ENCODE data around the gene TMEM207. TPM values are rescaled to one million over a fixed set of nuclear protein-coding genes. Genes with fewer than 3 reads are reported as not detected.

TMEM207 gene
- total RNA-seq, 1 experiment from 2014 or later: not detected

DNA sequence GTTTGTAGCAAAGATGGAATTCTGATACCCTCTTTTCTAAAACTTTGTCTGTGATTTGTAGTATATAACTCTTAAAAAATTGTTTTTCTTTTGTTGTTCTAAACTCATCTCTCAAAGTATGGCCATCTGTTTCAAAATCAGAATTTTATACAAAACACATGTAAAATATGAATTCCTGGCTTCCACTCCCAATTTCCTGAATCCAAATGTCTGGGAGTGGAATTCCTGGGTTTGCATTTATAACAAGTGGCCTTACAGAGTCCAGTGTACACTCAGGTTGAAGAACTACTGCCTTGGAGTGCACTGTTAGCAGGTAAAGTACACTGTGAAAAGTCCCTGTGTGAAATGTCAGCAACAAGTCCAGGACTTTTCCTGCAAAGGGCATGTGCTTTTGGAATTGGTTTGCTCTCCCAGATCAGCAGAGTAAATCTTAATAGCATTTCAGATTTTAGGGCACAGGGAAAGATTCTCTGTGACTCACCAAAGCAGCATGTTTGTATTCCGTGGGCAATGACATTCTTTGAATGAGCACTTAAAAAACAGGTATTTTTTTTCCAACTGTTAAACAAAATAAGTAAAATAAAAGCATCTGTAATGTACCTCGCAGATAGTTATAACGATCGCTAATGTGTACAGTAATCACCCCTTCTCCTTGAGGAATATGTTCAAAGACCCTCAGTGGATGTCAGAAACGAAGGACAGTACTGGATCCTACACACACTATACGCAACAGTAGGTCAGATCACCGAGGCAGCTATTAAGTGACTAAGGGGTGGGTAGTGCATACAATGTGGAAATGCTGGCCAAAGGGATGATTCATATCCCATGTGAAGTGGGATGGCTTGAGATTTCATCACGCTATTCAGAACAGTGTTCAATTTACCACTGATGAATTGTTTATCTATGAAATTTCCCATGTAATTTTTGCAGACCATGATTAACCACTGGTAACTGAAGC is 63.7 kb downstream of the TMEM207 start:
- DNase-seq (ENCODE audit: low spot score): peak; percentile 87

DNA sequence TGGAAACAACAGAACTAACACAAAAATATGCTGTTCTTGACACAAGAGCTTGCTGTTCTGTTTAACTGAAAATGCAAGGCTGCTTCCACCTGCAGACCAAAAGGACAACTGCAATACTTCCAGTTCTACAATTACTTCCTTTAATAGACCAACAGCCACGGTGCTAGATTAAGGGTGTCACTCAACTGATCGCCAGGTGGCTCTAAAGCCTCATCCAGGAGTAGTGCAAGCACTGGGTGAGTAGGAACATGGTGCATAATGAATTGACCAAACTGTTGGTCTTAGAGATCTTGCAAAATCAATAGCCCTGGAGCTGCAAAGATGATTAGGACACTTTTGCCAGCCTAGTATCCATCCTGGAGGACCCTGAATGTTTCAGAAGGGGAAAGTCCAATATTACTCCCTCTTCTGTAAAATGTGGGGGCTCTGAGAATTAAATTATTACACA is 65.4 kb downstream of the TMEM207 start:
- peak; percentile 93 for DNase-seq (ENCODE audit: low spot score)

DNA sequence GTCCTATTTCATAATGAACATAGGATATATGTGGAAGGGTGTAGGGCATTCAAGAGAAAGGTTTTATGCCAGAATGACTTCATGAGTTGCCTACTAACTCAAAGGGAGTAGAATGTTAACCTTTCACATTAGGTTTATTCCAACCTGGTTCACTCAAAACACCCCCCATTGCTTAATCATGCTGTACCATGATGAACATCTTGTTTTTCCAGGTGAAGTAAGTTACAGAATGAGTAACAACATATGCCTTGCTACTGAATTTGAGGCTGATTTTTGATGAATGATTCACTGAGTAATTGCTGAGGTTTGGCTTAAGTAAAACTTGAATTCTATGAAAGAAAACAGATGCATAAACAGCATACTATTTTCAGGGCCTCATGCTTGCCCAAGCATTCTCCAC is 67.6 kb downstream of the TMEM207 start:
- DNase-seq (ENCODE audit: low spot score): no peak

DNA sequence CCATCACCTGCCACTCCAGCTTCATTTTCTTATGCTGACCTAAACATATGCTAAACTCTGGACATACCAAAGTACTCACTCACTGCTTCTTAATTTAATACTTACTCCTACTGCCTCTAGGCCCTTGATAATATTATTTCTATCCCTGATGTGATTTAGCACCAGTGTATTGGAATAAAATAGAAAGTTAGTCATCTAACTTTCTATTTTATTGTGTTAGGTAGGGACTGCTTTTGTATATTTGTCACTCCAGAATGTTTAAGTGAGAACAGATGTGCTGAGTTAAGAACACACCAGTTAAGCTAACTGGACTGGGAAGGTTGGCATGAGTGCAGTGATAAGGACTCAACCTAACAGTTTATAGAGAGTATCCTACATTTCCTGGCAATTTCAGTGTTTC is 68.3 kb downstream of the TMEM207 start:
- DNase-seq (ENCODE audit: low spot score): no peak

DNA sequence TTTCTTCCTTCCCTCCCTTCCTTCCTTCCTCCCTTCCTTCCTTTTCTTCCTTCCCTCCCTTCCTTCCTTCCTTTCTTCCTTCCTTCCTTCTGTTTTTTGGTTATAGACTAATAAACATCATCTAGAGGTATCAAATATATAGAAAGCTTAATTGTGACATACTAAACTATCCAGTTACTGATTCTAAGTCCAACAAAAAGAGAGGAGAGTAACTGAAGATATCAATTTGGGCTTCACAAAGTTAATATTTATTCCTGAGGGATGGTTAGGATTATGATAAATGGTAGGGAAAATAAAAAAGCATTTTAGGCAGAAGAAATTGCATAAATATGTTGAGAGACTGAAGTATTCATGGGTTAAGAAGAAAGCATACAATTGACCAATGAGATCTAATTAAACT is 69.5 kb downstream of the TMEM207 start:
- no peak for DNase-seq (ENCODE audit: low spot score)

Other genes starting within 250 kb of the TMEM207 start
- 11.4 and 14.2 TPM in 2 replicates for gene CLDN1, start 127.5 kb downstream of the TMEM207 start, total RNA-seq (2014; rRNA removed; shearing (Covaris generic))
- gene CLDN16, start 61.7 kb downstream of the TMEM207 start, total RNA-seq (2014; rRNA removed; shearing (Covaris generic)): not detected in 2 replicates
- 3.5 and 6.0 TPM in 2 replicates for gene IL1RAP, start 64.2 kb upstream of the TMEM207 start, total RNA-seq (2014; rRNA removed; shearing (Covaris generic))

All from HT-29 (cell line).